Astrocyte (in vitro differentiated cells and primary cell): ENCODE results near the gene TMEM161A. TPM values are rescaled to one million over a fixed set of nuclear protein-coding genes. Genes with fewer than 3 reads are reported as not detected.

Experiments
- DNase-seq: peaks from one replicate; pipeline ENCODE4 v3.0.0-alpha.2; 2010; ENCODE audit warnings: low read depth
- FAIRE-seq: peaks from 2 replicates; lab custom pipeline; 2011; peaks lifted over from hg19 to GRCh38; lab: Jason Lieb, UNC
- H2AFZ ChIP-seq: 2 replicates; pipeline ENCODE4 v1.6.0; 2012; ENCODE audit warnings: low read depth, low read length, inconsistent platforms
- H3K27ac ChIP-seq: 2 replicates; pipeline ENCODE4 v1.5.1; 2011; ENCODE audit warnings: low read depth, low read length, inconsistent platforms
- H3K27me3 ChIP-seq: 2 replicates; pipeline ENCODE4 v1.6.0; 2011; ENCODE audit warnings: low read length, inconsistent platforms; ENCODE audit not compliant: insufficient read depth
- H3K36me3 ChIP-seq: 2 replicates; pipeline ENCODE4 v1.5.1; 2011; ENCODE audit warnings: low read length, inconsistent platforms; ENCODE audit not compliant: insufficient read depth
- H3K4me1 ChIP-seq: 2 replicates; pipeline ENCODE4 v1.5.1; 2011; ENCODE audit warnings: low read length, inconsistent platforms; ENCODE audit not compliant: insufficient read depth
- H3K4me2 ChIP-seq: 2 replicates; pipeline ENCODE4 v1.6.0; 2012; ENCODE audit warnings: low read length, inconsistent platforms
- H3K4me3 ChIP-seq: 2 replicates; pipeline ENCODE4 v1.5.1; 2011; ENCODE audit warnings: low read depth, mild to moderate bottlenecking, low read length, inconsistent platforms; ENCODE audit not compliant: insufficient read depth
- H3K79me2 ChIP-seq: 2 replicates; pipeline ENCODE4 v1.6.0; 2012; ENCODE audit warnings: mild to moderate bottlenecking, low read length, inconsistent platforms; ENCODE audit not compliant: insufficient read depth
- H3K9ac ChIP-seq: 2 replicates; pipeline ENCODE4 v1.6.0; 2012; ENCODE audit warnings: mild to moderate bottlenecking, low read length, inconsistent platforms
- H3K9me3 ChIP-seq: 2 replicates; pipeline ENCODE4 v1.5.1; 2012; ENCODE audit warnings: low read depth, mild to moderate bottlenecking, low read length, inconsistent platforms; ENCODE audit not compliant: insufficient read depth
- H4K20me1 ChIP-seq: 2 replicates; pipeline ENCODE4 v1.6.0; 2012; ENCODE audit warnings: low read length, inconsistent platforms; ENCODE audit not compliant: insufficient read depth
- H3K27ac Mint-ChIP-seq: one replicate; pipeline ENCODE4 v1.8.0; 2021; ENCODE audit warnings: mild to moderate bottlenecking, mixed read lengths; ENCODE audit not compliant: unreplicated experiment
- H3K27me3 Mint-ChIP-seq: one replicate; pipeline ENCODE4 v1.8.0; 2021; ENCODE audit warnings: low read depth, mixed read lengths; ENCODE audit not compliant: unreplicated experiment
- H3K36me3 Mint-ChIP-seq: one replicate; pipeline ENCODE4 v1.8.0; 2021; ENCODE audit warnings: low read depth, mixed read lengths; ENCODE audit not compliant: unreplicated experiment
- H3K4me1 Mint-ChIP-seq: one replicate; pipeline ENCODE4 v1.8.0; 2021; ENCODE audit warnings: low read depth, mixed read lengths; ENCODE audit not compliant: unreplicated experiment
- H3K4me3 Mint-ChIP-seq: one replicate; pipeline ENCODE4 v1.8.0; 2021; ENCODE audit warnings: mild to moderate bottlenecking, moderate library complexity, mixed read lengths; ENCODE audit not compliant: unreplicated experiment
- H3K9me3 Mint-ChIP-seq: one replicate; pipeline ENCODE4 v1.8.0; 2021; ENCODE audit warnings: mild to moderate bottlenecking, mixed read lengths; ENCODE audit not compliant: unreplicated experiment
- CTCF ChIP-seq: IDR thresholded peaks from 2 replicates; pipeline ENCODE4 v1.5.1; 2011; ENCODE audit warnings: low read depth, mild to moderate bottlenecking, inconsistent platforms, low read length, moderate library complexity; ENCODE audit not compliant: insufficient read depth
- EZH2 ChIP-seq: IDR thresholded peaks from 2 replicates; pipeline ENCODE4 v1.6.1; 2012; ENCODE audit warnings: mild to moderate bottlenecking, low read length, inconsistent platforms; ENCODE audit not compliant: insufficient read depth
- total RNA-seq: library from RNA; stranded (reverse); gene quantifications from 2 replicates; pipeline ENCODE4 v1.2.1, GENCODE V29; 2021

The TMEM161A gene
- total RNA-seq, 1 donor from 2014 or later, result 27.2 TPM

GRCh38 chr19:19160461-19161035 lies 22.3 kb upstream of the TMEM161A start:
- no peaks in the 10 kb centered on the region for H3K36me3 ChIP-seq
- no peaks in the 10 kb centered on the region for H3K4me1 Mint-ChIP-seq

GRCh38 chr19:19159534-19159933 lies 21.3 kb upstream of the TMEM161A start:
- H3K4me1 Mint-ChIP-seq, result no peaks in the 10 kb centered on the region
- Histone ChIP-seq H3K9me3 (no peaks in the 10 kb centered on the region), H3K4me1 (no peaks in the 10 kb centered on the region), H3K27ac (no peak overlapping the region), H2AFZ (no peak overlapping the region), H3K36me3 (no peaks in the 10 kb centered on the region), H4K20me1 (peaks cover 3% of the 10 kb centered on the region), H3K4me2 (no peak overlapping the region), H3K9ac (no peak overlapping the region), H3K4me3 (no peak overlapping the region), H3K79me2 (no peaks in the 10 kb centered on the region), H3K27me3 (no peaks in the 10 kb centered on the region)
- peaks cover 22% of the 10 kb centered on the region for H3K27me3 Mint-ChIP-seq
- H3K36me3 Mint-ChIP-seq, result peaks cover 11% of the 10 kb centered on the region
- peaks cover 8% of the 10 kb centered on the region for H3K9me3 Mint-ChIP-seq
- H3K27ac Mint-ChIP-seq, result no peak overlapping the region
- no peak for DNase-seq
- TF ChIP-seq EZH2 (no peak), CTCF (no peak)
- H3K4me3 Mint-ChIP-seq, result no peak overlapping the region
- no peak for FAIRE-seq

More at GRCh38 chr19:19160461-19161035, 22.3 kb upstream of the TMEM161A start:
- Histone ChIP-seq H3K9ac (no peak overlapping the region), H3K79me2 (no peaks in the 10 kb centered on the region), H3K27ac (no peak overlapping the region), H3K27me3 (no peaks in the 10 kb centered on the region), H3K4me3 (no peak overlapping the region), H2AFZ (no peak overlapping the region), H3K4me1 (no peaks in the 10 kb centered on the region), H3K9me3 (no peaks in the 10 kb centered on the region), H4K20me1 (peaks cover 3% of the 10 kb centered on the region), H3K4me2 (no peak overlapping the region)
- Mint-ChIP-seq H3K36me3 (peaks cover 7% of the 10 kb centered on the region), H3K27ac (no peak overlapping the region), H3K4me3 (no peak overlapping the region), H3K9me3 (peaks cover 5% of the 10 kb centered on the region), H3K27me3 (peaks cover 20% of the 10 kb centered on the region)
- no peak for DNase-seq
- TF ChIP-seq EZH2 (no peak), CTCF (no peak)
- no peak for FAIRE-seq

- peaks cover 11% of the 10 kb centered on the region for H3K36me3 Mint-ChIP-seq
- TF ChIP-seq EZH2 (no peak), CTCF (no peak)
- peaks cover 3% of the 10 kb centered on the region for H4K20me1 ChIP-seq
Measured at GRCh38 chr19:19157808-19158207, 19.5 kb upstream of the TMEM161A start.

More at GRCh38 chr19:19157808-19158207, 19.5 kb upstream of the TMEM161A start:
- H3K4me2 ChIP-seq, result no peak overlapping the region
- H3K9ac ChIP-seq, result no peak overlapping the region
- Mint-ChIP-seq H3K27me3 (peaks cover 24% of the 10 kb centered on the region), H3K4me3 (no peak overlapping the region), H3K27ac (no peak overlapping the region), H3K9me3 (peaks cover 8% of the 10 kb centered on the region), H3K4me1 (no peaks in the 10 kb centered on the region)
- H3K27ac ChIP-seq, result no peak overlapping the region
- H3K4me3 ChIP-seq, result no peak overlapping the region
- H3K27me3 ChIP-seq, result no peaks in the 10 kb centered on the region
- FAIRE-seq (no peak), DNase-seq (no peak)
- no peaks in the 10 kb centered on the region for H3K79me2 ChIP-seq
- no peaks in the 10 kb centered on the region for H3K4me1 ChIP-seq
- no peaks in the 10 kb centered on the region for H3K36me3 ChIP-seq
- no peaks in the 10 kb centered on the region for H3K9me3 ChIP-seq
- no peak overlapping the region for H2AFZ ChIP-seq
